Activated CD8-positive, alpha-beta memory T cell treated with anti-CD3 and anti-CD28 coated beads for 36 hours (primary cell): ENCODE data around the gene SPEM1. TPM values are rescaled to one million over a fixed set of nuclear protein-coding genes. Genes with fewer than 3 reads are reported as not detected.

ENCODE experiments used
- CTCF ChIA-PET: fragments of 350-600 bp; sonication (Branson Sonifier 250); formaldehyde crosslinking; loops from one replicate; lab custom pipeline; 2021; ENCODE audit warnings: antibody characterized with exemption; lab: Charles Lee
- POLR2A ChIA-PET: fragments of 350-600 bp; sonication (Branson Sonifier 250); formaldehyde crosslinking; loops from one replicate; lab custom pipeline; 2021; ENCODE audit warnings: antibody characterized with exemption; lab: Charles Lee
- total RNA-seq, 2 experiments: library from RNA; stranded (reverse); gene quantifications; one replicate each; pipeline ENCODE4 v1.2.3, GENCODE V29; 2021

SPEM1 gene
- total RNA-seq, 2 experiments from 2014 or later, result not detected

- ChIA-PET CTCF (no interaction called here), POLR2A (no interaction called here)
These were observed 10.4 kb upstream of the SPEM1 start for GRCh38 chr17:7409716-7410115.

- ChIA-PET CTCF (interaction anchor here (0.6 to 1.3 kb wide), 2 partner anchors 35 to 192 kb away, joined by 3 to 4 read pairs; no protein-coding TSS in a partner anchor), POLR2A (no interaction called here)
These were observed 9.3 kb upstream of the SPEM1 start for GRCh38 chr17:7410634-7411426.

GRCh38 chr17:7411427-7411750 is 8.7 kb upstream of the SPEM1 start:
- ChIA-PET CTCF (interaction anchor here (1.3 kb wide), 1 partner anchor 34 kb away, joined by 3 read pairs; no protein-coding TSS in a partner anchor), POLR2A (no interaction called here)

- ChIA-PET POLR2A (no interaction called here), CTCF (interaction anchor here (0.7 kb wide), 1 partner anchor 10 kb away, joined by 3 read pairs; no protein-coding TSS in a partner anchor)
These were observed 6.7 kb upstream of the SPEM1 start for GRCh38 chr17:7413346-7413985.

GRCh38 chr17:7414837-7415236 is 5.3 kb upstream of the SPEM1 start:
- CTCF ChIA-PET, result no interaction called here
- POLR2A ChIA-PET, result no interaction called here

- POLR2A ChIA-PET, result no interaction called here
- CTCF ChIA-PET, result no interaction called here
These were observed 4.3 kb upstream of the SPEM1 start for GRCh38 chr17:7415784-7416183.

GRCh38 chr17:7416323-7416722 is 3.8 kb upstream of the SPEM1 start:
- CTCF ChIA-PET, result no interaction called here
- POLR2A ChIA-PET, result interaction anchor here (0.6 kb wide), 1 partner anchor 16 kb away, joined by 9 read pairs; no protein-coding TSS in a partner anchor

- CTCF ChIA-PET, result no interaction called here
These were observed 3.0 kb upstream of the SPEM1 start for GRCh38 chr17:7417056-7417655.

GRCh38 chr17:7418472-7419152 is 1.5 kb upstream of the SPEM1 start:
- CTCF ChIA-PET, result interaction anchor here (1.0 kb wide), 1 partner anchor 18 kb away, joined by 3 read pairs; no protein-coding TSS in a partner anchor
- POLR2A ChIA-PET, result no interaction called here

More at GRCh38 chr17:7417056-7417655, 3.0 kb upstream of the SPEM1 start:
- POLR2A ChIA-PET, result interaction anchor here (0.6 kb wide), 1 partner anchor 17 kb away, joined by 9 read pairs; no protein-coding TSS in a partner anchor

- ChIA-PET CTCF (no interaction called here), POLR2A (no interaction called here)
These were observed 1.1 kb downstream of the SPEM1 start for GRCh38 chr17:7421186-7421585.

- ChIA-PET POLR2A (no interaction called here), CTCF (interaction anchor here (0.8 to 0.9 kb wide), 2 partner anchors 13 to 87 kb away, joined by 3 to 4 read pairs; partner anchors contain the start of gene ACAP1)
These were observed 3.6 kb downstream of the SPEM1 start for GRCh38 chr17:7423679-7424078.

GRCh38 chr17:7425316-7425715 is 5.2 kb downstream of the SPEM1 start, which contains the start of gene SPEM2:
TSS of gene SPEM2 (plus strand) at chr17:7425616. CDS start at chr17:7425689, 73 bp downstream.
- POLR2A ChIA-PET, result interaction anchor here (0.5 to 0.6 kb wide), 2 partner anchors 13 to 25 kb away, joined by 3 to 7 read pairs; no protein-coding TSS in a partner anchor
- CTCF ChIA-PET, result interaction anchor here (1.4 kb wide), 1 partner anchor 11 kb away, joined by 7 read pairs; no protein-coding TSS in a partner anchor

- ChIA-PET POLR2A (interaction anchor here (0.5 to 0.6 kb wide), 2 partner anchors 13 to 25 kb away, joined by 3 to 7 read pairs; no protein-coding TSS in a partner anchor), CTCF (interaction anchor here (1.4 kb wide), 1 partner anchor 11 kb away, joined by 7 read pairs; no protein-coding TSS in a partner anchor)
These were observed 5.6 kb downstream of the SPEM1 start for GRCh38 chr17:7425756-7426155.

- CTCF ChIA-PET, result interaction anchor here (0.6 to 1.4 kb wide), 2 partner anchors 10 to 270 kb away, joined by 4 to 7 read pairs; no protein-coding TSS in a partner anchor
- POLR2A ChIA-PET, result no interaction called here
These were observed 6.2 kb downstream of the SPEM1 start for GRCh38 chr17:7426203-7426863.

GRCh38 chr17:7426896-7427489 is 6.9 kb downstream of the SPEM1 start:
- CTCF ChIA-PET, result interaction anchor here (1.1 kb wide), 1 partner anchor 71 kb away, joined by 3 read pairs; no protein-coding TSS in a partner anchor
- POLR2A ChIA-PET, result no interaction called here

GRCh38 chr17:7427549-7427948 is 7.4 kb downstream of the SPEM1 start:
- CTCF ChIA-PET, result interaction anchor here (1.1 kb wide), 1 partner anchor 71 kb away, joined by 3 read pairs; no protein-coding TSS in a partner anchor
- POLR2A ChIA-PET, result no interaction called here

GRCh38 chr17:7428557-7428956 is 8.4 kb downstream of the SPEM1 start, which contains the start of gene SPEM3:
TSS of gene SPEM3 (plus strand) at chr17:7428857. CDS start at chr17:7428903, 46 bp downstream.
- CTCF ChIA-PET, result interaction anchor here (0.8 kb wide), 1 partner anchor 132 kb away, joined by 4 read pairs; no protein-coding TSS in a partner anchor
- POLR2A ChIA-PET, result no interaction called here
